SJCRH30 (cell line): Measurements from ENCODE around the gene KIF2A. TPM values are rescaled to one million over a fixed set of nuclear protein-coding genes. Genes with fewer than 3 reads are reported as not detected.

Source experiments
- DNase-seq, 2 experiments: peaks; one replicate each; pipeline ENCODE4 v3.0.0-alpha.2; 2015 to 2020
- H3K27ac ChIP-seq: fragments of 250-450 bp; sonication (Bioruptor Pico); 2 replicates; pipeline ENCODE4 v1.5.1; 2020; ENCODE audit warnings: mild to moderate bottlenecking, moderate library complexity
- H3K27me3 ChIP-seq: fragments of 250-450 bp; sonication (Bioruptor Pico); 2 replicates; pipeline ENCODE4 v1.5.1; 2020; ENCODE audit warnings: mild to moderate bottlenecking, moderate library complexity
- H3K36me3 ChIP-seq: fragments of 250-450 bp; sonication (Bioruptor Pico); 2 replicates; pipeline ENCODE4 v1.5.1; 2020; ENCODE audit warnings: mild to moderate bottlenecking, moderate library complexity
- H3K4me1 ChIP-seq: fragments of 250-450 bp; sonication (Bioruptor Pico); 2 replicates; pipeline ENCODE4 v1.5.1; 2020; ENCODE audit warnings: mild to moderate bottlenecking, moderate library complexity
- H3K4me3 ChIP-seq: fragments of 250-450 bp; sonication (Bioruptor Pico); 2 replicates; pipeline ENCODE4 v1.5.1; 2020; ENCODE audit warnings: mild to moderate bottlenecking, moderate library complexity
- H3K9me3 ChIP-seq: fragments of 250-450 bp; sonication (Bioruptor Pico); replicated peaks from 2 replicates; pipeline ENCODE4 v1.5.1; 2020; ENCODE audit warnings: mild to moderate bottlenecking, moderate library complexity
- total RNA-seq: library from RNA; depleted of rRNA; stranded (reverse); fragments of >200 nt; shearing (Covaris generic); gene quantifications from 2 replicates; pipeline ENCODE4 v1.2.3, GENCODE V29; 2014

The KIF2A gene
- total RNA-seq, 1 experiment from 2014 or later: 77.7 TPM

DNA sequence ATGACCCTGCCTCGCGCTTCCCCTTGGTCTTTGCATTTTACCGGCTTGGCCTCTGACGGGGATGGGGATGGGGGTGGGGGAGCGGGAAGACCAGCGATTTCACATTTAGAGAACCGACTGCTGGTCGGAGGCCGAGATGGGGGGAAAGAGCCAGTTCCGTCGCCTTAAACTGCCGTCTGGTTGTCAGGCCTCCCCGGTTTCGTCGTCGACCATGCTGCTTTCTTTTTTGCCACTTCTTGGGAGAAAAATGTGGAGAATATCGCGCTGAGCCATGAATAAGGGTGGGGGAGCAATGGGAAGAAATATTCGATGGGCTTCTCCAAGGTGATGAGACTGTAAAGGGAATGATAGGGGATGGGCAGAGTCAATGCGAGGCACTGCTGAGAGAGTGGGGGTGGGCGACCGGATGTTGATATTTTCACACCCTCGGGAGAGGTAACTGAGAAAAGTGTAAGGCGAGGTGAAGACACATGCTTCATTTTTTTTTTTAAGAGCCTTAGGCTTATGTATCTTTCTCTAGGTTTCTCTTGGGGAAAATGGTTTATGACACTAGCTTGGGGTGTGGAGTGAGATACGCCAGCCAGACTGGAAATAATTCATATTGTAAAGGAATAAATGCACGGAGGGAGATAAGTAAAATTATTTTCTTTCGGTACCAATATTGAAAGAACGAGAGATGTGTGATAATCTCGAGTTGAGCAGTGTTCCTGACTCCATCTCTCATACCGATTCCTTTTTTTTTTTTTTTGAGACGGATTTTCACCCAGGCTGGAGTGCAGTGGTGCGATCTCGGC is 1.1 kb downstream of the KIF2A start:
- peak; percentile 57 to 61 for DNase-seq
- peak overlapping the region; percentile 99 for H3K4me3 ChIP-seq
- H3K36me3 ChIP-seq: peaks cover 10% of the 10 kb centered on the region; the same call in 1 of the 2 replicates
- no peaks in the 10 kb centered on the region for H3K9me3 ChIP-seq
- peak overlapping the region; percentile 88 for H3K27ac ChIP-seq
- H3K4me1 ChIP-seq: no peaks in the 10 kb centered on the region
- H3K27me3 ChIP-seq: no peaks in the 10 kb centered on the region

DNA sequence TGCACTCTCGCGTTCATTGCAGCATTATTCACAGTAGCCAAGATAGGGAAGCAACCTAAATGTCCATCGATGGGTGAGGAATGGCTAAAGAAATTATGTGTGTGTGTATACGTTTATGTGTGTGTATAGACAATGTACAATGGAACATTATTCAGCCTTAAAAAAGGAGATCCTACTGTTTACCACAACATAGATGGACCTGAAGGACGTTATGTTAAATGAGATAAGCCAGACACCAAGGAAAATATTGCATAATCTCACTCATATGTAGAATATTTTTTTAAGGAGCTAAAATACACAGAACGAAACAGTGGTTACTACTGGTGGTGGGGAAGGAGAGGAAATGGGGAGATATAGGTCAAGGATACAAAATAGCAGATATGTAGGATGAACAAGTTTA is 2.4 kb downstream of the KIF2A start:
- Histone ChIP-seq H3K27me3 (no peaks in the 10 kb centered on the region), H3K27ac (no peak overlapping the region), H3K4me3 (no peak overlapping the region), H3K9me3 (no peaks in the 10 kb centered on the region), H3K36me3 (peaks cover 10% of the 10 kb centered on the region; the same call in 1 of the 2 replicates), H3K4me1 (no peaks in the 10 kb centered on the region)
- DNase-seq: no peak

- Histone ChIP-seq H3K4me3 (no peak overlapping the region), H3K4me1 (no peaks in the 10 kb centered on the region), H3K36me3 (peaks cover 10% of the 10 kb centered on the region; the same call in 1 of the 2 replicates), H3K27me3 (no peaks in the 10 kb centered on the region), H3K27ac (no peak overlapping the region), H3K9me3 (no peaks in the 10 kb centered on the region)
- no peak for DNase-seq
Observed at GRCh38 chr5:62309107-62309506, 3.1 kb downstream of the KIF2A start.

- peaks cover 10% of the 10 kb centered on the region; the same call in 1 of the 2 replicates for H3K36me3 ChIP-seq
- no peaks in the 10 kb centered on the region for H3K27me3 ChIP-seq
- no peak for DNase-seq
- no peak overlapping the region for H3K27ac ChIP-seq
- H3K9me3 ChIP-seq: no peaks in the 10 kb centered on the region
- H3K4me3 ChIP-seq: no peak overlapping the region
- H3K4me1 ChIP-seq: no peaks in the 10 kb centered on the region
Observed at GRCh38 chr5:62310426-62311143, 4.6 kb downstream of the KIF2A start.

DNA sequence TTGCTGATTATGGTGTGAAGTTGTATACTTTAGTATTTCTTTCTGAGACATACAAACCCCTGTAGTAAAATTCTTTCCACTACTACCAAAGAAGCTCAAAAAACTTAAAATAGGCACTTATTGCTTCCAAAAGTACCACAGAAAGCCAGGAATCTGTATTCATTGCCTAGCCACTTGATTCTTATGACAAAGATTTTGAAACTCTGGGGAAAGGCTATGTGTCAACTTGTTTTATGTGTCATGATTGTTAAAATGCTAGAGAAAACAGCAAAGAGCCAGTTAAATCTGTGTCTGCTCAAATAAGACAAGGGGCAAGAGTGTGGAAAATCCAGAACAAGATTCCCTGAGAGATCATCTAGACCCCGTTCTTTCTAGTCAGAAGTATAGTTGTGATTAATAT is 6.0 kb downstream of the KIF2A start:
- DNase-seq: no peak
- H3K36me3 ChIP-seq: peaks cover 10% of the 10 kb centered on the region; the same call in 1 of the 2 replicates
- H3K27ac ChIP-seq: no peak overlapping the region
- H3K9me3 ChIP-seq: no peaks in the 10 kb centered on the region
- H3K4me3 ChIP-seq: no peak overlapping the region
- H3K4me1 ChIP-seq: no peaks in the 10 kb centered on the region
- no peaks in the 10 kb centered on the region for H3K27me3 ChIP-seq

DNA sequence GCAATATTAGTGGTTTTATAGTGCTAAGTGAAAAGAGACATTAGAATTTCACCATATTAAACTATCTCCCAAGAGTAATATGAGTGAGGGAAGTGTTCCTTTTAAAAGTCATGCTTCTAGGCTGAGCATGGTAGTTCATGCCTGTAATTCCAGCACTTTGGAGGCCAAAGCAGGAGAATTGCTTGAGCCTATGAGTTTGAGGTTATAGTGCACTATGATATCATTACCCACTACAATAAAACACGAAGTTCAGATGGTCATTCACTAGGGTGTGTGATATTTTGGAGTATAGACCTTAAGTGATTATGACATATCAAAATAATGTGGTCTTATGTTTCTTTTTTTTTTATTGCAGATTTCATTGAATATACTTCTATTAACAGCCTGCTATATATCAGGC is 6.7 kb downstream of the KIF2A start:
- H3K9me3 ChIP-seq: no peaks in the 10 kb centered on the region
- H3K36me3 ChIP-seq: peaks cover 10% of the 10 kb centered on the region; the same call in 1 of the 2 replicates
- H3K4me1 ChIP-seq: no peaks in the 10 kb centered on the region
- no peak overlapping the region for H3K4me3 ChIP-seq
- H3K27me3 ChIP-seq: no peaks in the 10 kb centered on the region
- DNase-seq: no peak
- H3K27ac ChIP-seq: no peak overlapping the region

DNA sequence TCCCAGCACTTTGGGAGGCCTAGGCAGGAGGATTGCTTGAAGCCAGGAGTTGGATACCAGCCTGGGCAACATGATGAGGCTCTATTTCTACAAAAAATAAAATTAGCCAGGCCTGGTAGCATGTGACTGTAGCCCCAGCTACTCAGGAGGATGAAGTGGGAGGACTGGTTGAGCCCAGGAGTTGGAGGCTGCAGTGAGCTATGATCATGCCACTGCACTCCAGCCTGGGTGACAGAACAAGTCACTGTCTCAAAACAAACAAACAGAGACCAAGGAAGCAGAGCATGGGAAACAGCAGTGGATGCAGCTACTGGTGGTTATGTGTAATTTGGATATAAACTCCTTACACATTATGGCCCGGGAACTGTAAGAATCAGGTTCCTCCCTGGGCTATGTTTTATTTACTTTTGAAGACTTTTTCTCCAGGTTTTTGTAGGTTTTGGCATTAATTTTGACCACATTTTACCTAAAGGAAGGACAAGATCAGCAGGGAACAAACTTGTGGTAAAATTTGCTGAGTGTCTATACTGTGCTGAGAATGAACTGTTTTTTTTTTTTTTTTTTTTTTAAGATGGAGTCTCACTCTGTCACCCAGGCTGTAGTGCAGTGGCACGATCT is 8.3 kb downstream of the KIF2A start:
- Histone ChIP-seq H3K4me3 (no peak overlapping the region), H3K36me3 (peaks cover 2% of the 10 kb centered on the region; the same call in 1 of the 2 replicates), H3K4me1 (no peaks in the 10 kb centered on the region), H3K9me3 (no peaks in the 10 kb centered on the region), H3K27me3 (no peaks in the 10 kb centered on the region), H3K27ac (no peak overlapping the region)
- DNase-seq: no peak

- Histone ChIP-seq H3K36me3 (peaks cover 2% of the 10 kb centered on the region; the same call in 1 of the 2 replicates), H3K27ac (no peak overlapping the region)
- no peak for DNase-seq
Observed at GRCh38 chr5:62315376-62316175, 9.6 kb downstream of the KIF2A start.

DNA sequence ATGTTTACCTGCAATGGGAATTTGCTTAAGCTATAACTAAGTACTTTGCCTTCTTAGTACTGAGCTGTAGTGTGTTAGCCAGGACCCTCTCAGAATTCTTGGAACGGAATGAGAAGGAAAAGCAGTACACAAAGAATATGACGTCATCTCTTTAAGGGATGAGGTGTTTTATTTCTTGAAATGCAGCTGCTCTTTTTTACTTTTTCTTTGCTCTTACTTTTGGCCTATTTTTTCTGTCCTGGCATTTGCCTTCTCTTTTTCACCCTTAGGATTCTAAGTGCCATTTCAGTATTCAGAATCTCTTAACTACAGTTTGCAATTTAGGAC is 10.1 kb downstream of the KIF2A start:
- H3K4me3 ChIP-seq: no peak overlapping the region
- no peak for DNase-seq

More at GRCh38 chr5:62315376-62316175, 9.6 kb downstream of the KIF2A start:
- Histone ChIP-seq H3K27me3 (no peaks in the 10 kb centered on the region), H3K4me3 (no peak overlapping the region), H3K9me3 (no peaks in the 10 kb centered on the region), H3K4me1 (no peaks in the 10 kb centered on the region)

GRCh38 chr5:62317810-62318209 is 11.8 kb downstream of the KIF2A start:
- no peak for DNase-seq
- no peak overlapping the region for H3K27ac ChIP-seq
- no peaks in the 10 kb centered on the region for H3K4me1 ChIP-seq
- H3K4me3 ChIP-seq: no peak overlapping the region
- no peaks in the 10 kb centered on the region for H3K36me3 ChIP-seq
- no peaks in the 10 kb centered on the region for H3K27me3 ChIP-seq
- no peaks in the 10 kb centered on the region for H3K9me3 ChIP-seq

More for the DNA sequence above, 10.1 kb downstream of the KIF2A start:
- H3K27me3 ChIP-seq: no peaks in the 10 kb centered on the region
- no peak overlapping the region for H3K27ac ChIP-seq
- no peaks in the 10 kb centered on the region for H3K4me1 ChIP-seq
- H3K9me3 ChIP-seq: no peaks in the 10 kb centered on the region
- peaks cover 2% of the 10 kb centered on the region; the same call in 1 of the 2 replicates for H3K36me3 ChIP-seq

DNA sequence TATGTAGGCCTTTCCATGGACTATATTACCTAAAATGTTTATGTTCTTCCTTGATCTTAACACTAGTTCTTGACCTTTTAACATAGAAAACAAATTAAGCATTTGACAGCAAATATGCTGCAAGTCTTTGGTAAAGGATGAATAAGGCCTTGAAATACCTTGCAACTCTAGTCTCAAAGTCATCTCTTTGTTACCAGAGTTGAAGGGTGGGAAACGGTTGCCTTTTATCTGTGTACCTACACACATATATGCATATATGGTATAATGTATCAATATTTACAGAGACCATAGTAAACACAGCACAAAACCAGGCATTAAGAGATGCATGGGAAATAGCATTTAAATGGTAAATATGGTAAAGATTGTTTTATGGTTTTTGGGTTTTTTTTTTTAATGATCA is 16.5 kb downstream of the KIF2A start:
- Histone ChIP-seq H3K27me3 (no peaks in the 10 kb centered on the region), H3K36me3 (peaks cover 9% of the 10 kb centered on the region), H3K4me3 (no peak overlapping the region), H3K9me3 (no peaks in the 10 kb centered on the region), H3K4me1 (no peaks in the 10 kb centered on the region), H3K27ac (no peak overlapping the region)
- DNase-seq: no peak

DNA sequence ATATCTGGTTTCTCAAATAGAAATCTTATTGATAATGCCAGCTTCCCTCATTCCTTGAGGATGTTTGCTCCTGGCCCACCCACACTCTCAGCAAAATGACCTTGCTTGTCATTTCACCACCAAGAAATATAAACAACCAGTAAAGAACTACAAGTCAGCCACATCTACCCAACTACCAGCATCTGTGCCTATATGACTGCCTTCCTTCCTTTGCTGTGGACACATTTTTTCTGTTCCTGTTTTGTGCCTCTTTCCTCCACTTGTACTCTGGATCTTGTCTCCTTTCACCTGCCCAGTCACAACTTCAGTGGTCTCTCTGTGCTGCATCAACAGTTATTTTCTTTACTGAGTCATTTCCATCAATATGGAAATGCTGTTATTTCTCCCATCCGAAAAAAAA is 20.3 kb downstream of the KIF2A start:
- no peak overlapping the region for H3K27ac ChIP-seq
- H3K36me3 ChIP-seq: peaks cover 9% of the 10 kb centered on the region
- H3K27me3 ChIP-seq: no peaks in the 10 kb centered on the region
- no peak overlapping the region for H3K4me3 ChIP-seq
- H3K4me1 ChIP-seq: peaks cover 8% of the 10 kb centered on the region; the same call in 1 of the 2 replicates
- DNase-seq: no peak
- H3K9me3 ChIP-seq: no peaks in the 10 kb centered on the region

GRCh38 chr5:62326702-62327101 is 20.7 kb downstream of the KIF2A start:
- H3K4me3 ChIP-seq: no peak overlapping the region
- H3K27me3 ChIP-seq: no peaks in the 10 kb centered on the region
- peaks cover 9% of the 10 kb centered on the region for H3K36me3 ChIP-seq
- peaks cover 9% of the 10 kb centered on the region; the same call in 1 of the 2 replicates for H3K4me1 ChIP-seq
- DNase-seq: no peak
- H3K9me3 ChIP-seq: no peaks in the 10 kb centered on the region
- no peak overlapping the region for H3K27ac ChIP-seq
